ENCODE results near the gene SAMD14. TPM values are rescaled to one million over a fixed set of nuclear protein-coding genes. Genes with fewer than 3 reads are reported as not detected.

Gene SAMD14
- polyA plus RNA-seq, 1 donor: 16.1 TPM

DNA sequence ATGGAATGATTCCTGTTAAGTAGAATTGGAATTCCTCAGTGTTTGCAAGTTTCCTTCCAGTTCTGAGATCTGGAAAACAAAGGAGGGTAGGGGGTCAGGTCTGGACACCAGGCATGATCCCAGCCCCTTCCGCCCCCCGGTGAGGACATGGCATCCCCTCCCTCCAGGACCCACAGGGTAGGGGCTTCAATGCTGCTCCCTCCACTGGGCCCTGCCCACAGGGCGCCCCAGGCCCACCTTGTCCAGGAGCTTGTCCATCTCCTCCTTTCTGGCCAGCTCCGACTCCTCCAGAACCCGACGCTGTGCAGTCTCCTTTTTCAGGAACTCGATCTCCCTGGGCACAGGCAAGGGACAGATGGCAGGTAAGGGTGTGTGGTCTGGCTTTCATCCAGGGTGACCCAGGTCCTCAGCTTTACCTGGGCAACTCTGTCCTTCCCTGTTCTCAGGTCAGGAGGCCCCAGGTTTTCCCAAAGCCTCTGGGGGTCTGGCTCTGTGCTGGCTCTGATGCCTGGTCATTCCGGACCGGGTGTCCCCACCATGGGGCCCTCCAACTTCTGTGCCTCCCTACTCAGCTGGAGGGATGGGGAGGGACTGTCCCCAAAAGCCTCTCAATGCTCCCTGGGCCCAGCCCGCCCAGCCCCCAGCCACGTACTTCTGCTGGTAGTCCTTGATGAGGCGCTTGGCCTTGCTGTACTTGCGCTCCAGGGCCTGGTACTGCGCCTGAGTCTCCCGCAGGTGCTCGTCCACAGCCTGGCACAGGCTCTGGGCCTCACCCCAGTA lies 5.5 kb upstream of the SAMD14 start:
- no peak for DNase-seq

- DNase-seq: no peak
Observed at GRCh38 chr17:50134206-50135110, 4.5 kb upstream of the SAMD14 start.

DNA sequence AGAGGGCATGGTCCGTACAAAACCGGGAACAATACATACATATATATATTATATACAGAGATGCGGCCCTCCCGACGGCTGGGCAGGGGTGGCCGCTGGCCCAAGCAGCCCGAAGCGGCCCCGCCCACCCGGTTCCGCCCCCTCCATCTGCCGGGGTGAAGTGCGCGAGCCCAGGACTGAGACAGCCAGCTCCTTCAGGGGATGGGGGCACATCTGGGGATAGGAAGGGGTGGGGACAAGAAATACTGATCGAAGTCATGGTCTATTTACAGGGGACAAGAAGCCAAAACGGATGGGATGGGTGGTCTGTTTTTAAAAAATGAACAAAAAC lies 3.8 kb upstream of the SAMD14 start:
- no peak for DNase-seq

DNA sequence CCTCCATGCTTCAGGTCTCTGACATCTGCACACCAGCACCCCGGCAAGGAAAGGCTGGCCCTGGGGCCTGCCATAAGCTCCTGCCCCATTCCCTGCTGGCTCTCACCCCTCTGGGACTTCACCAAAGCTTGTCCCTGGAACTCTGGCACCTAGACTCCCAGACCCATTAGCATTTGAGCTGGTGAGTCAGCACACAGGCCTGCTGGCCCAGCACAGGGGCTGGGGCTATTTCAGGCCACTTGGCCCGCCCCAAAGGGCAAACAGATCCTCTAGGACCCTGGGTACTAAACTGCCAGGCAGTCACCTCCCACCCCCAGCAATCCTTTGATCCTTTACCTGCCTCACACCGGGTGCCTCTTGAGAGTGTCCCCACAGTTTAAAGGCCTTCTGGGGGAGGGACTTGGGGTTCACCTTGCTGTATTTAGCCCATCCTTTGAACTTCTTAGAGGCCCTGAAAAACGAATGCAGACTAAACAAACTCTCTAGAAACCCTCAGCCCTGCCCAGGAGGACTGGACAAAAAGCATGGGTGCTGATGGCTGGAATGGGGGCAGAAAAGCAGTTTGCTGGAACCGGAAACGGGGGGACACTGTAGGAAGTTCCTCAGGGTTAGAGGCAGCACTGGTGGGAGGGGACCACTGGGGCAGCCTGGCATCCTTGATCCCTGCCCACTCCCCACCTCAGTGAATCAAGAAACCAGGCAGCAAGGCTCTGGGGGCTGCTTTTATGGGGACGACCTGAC lies 3.2 kb upstream of the SAMD14 start:
- DNase-seq: no peak

- DNase-seq: no peak
Observed at GRCh38 chr17:50132104-50132794, 2.3 kb upstream of the SAMD14 start.

DNA sequence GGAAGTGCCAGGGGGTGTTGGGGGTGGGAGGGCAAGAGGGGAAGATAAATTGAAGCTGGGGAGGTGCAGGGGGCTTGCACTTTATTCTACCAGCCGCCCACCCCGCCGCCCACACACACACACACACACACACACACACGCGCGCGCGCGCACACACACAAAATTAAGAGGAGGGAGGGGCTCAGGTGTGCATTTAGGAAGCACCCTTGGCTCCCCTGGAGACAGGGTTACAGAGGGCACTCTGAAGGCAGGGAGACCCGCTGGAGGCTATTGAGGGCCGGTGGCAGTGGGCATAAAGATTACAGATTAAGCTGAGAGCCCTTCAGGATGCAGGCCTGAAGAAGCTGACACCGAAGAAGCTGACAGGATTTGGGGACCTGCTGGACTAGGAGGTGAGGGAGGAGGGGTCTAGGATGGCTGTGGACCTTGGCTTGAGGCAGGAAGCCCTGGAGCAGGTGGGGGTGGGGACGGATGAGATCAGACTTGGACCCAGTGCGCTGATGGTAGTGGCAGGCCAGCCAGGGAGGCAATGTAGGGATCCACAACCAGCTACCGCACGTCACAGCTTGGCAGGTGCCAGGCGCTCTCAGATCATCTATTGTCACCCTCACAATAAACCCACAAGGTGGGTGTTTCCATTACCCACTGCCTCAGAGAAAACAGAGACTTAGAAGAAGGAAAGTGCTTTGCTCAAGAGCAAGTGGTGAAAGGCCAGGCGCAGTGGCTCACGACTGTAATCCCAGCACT lies 772 bp upstream of the SAMD14 start:
- DNase-seq: no peak

GRCh38 chr17:50129353-50129727 lies 620 bp downstream of the SAMD14 start:
- no peak for DNase-seq

DNA sequence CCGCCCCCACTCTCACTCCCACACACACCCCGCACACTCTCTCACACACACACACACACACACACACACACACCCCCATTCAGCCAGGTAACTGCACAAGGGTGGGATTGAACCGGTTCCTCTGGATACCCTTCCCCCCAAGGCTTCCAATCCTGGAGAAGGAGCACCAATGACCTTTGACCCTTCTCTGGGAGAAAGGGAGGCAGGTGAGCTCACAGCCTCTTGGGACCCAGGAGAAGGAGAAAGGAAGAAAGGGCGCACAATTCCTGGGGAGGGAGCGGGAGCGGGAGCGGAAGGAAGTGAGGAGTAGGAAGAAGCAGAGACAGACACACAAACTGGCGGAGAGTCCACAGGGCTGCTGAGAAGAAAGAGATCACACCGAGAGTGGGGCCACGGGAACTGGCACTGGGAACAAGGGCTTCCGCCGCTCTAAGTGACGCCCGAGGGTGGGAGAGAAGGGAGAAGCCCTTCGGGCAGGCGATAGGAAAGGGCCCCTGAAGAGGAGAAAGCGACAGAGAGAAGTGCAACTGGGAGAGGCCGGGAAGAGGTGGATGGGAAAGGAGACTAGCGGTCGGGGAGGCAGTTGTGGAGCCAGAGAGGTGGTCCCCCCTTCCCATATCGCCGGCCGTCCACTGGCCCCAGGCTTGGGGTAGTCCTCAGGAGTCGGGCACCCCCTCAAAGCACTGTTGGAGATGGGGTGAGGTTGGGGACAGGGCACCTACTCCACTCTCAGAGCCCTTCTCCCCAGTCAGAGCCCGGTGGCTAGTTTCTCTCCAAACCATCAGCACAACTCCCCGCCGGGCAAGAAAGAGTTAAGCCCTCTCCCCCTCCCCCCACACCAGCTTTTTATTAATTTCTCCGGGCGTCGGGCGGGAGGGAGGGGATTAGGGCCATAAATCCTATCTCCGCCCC lies 1.3 kb downstream of the SAMD14 start:
- DNase-seq: no peak

DNA sequence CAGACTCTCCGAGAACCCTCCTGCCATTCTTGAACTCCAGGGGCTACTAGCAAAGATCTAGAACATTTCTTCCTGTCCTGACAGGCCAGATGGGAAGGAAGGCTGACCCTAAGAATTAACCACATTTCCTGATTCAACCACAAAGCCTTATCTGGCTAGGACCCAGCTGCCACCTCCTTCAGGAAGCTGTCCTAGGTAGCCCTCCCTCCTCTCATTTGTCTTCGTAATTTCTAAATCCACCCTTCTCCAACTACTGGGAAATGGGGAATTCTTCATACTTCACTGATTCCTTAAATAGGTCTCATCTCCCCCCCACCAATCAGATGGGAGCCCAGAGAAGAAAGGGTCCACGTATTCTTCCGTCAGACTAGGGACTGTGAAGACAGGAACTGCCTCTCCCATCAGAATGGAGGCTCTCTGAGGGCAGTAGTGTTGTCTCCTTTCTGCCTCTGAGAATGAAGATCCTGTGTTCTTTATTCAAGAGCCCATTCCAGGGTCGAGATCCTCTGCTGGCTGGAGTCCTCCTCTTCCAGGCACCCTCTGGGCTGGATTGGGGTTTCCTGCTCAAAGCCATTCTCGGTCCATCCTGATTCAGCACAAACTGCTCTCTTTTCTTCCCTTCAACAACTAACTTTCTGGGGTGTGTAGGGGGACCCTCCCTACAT lies 2.1 kb downstream of the SAMD14 start:
- DNase-seq: no peak

- no peak for DNase-seq
Observed at GRCh38 chr17:50125420-50125997, 4.5 kb downstream of the SAMD14 start.

DNA sequence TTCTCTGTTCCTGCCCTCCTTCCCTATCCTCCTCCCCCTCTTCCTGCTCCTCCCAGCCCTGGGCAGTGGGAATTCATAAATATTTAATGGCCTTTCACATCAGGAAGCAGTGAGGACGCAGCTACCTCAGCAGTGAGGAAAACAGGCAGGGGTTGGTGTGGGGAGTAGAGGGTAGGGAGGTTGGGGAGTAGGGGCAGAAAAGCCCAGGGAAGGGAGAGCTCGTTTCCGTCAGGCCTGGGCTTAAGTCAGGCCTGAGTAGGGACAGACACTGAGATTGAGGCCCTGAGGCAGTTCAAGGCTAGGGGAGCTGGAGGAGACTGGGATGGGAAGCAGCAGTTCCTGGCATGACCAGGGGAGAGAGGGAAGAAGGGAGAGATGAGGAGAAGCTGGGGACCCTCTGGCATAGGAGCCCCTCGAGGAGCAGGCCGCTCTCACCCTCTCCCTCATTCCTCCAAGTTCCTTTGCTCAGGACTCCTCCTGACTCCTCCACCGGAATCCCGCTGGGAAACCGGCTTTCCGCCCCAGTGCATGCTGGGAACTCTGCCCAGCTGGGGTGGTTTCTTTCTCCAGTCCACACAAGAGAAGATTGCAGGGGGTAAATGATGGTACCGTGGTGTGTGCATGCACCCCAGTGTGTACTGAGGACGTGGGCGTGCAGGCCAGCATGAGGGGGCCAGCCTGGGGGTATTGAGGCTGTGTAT lies 6.2 kb downstream of the SAMD14 start:
- DNase-seq: no peak

- no peak for DNase-seq
Observed at GRCh38 chr17:50122945-50123344, 7.0 kb downstream of the SAMD14 start.

DNA sequence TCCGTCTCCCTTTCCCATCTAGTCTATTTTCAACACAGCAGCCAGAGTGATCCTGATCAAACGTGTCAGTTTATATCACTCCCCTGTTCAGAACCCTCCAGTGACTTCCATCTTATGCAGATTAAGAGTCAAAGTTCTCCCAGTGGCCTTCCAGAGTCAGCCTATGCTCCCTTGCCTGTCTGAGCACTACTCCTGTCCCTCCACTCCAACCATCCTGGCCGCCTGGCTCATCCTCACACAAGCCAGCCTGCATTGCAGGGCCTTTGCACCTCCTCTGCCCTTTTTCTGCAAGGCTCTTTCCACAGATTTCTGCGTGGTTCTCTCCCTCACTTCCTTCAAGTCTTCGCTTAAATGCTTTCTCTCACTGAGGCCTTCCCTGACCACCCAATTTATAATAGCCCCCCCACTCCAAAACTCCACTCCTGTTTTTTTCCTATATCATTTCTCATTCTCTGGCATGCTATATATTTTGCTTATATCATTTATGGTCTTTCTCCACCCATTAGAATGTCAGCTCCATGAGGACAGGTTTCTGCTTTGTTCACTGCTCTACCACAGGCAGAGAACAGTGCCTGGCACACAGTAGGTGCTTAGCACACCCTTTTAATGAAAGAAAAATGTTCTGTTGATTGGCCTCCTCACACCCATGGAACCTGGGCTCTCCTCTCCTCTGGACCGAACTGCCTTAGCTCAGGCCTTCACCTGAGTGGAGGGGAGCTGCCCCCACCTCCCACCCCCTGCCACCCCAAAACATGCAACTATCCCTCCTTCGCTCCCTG lies 9.3 kb downstream of the SAMD14 start:
- no peak for DNase-seq

GRCh38 chr17:50118828-50119218 lies 11.1 kb downstream of the SAMD14 start:
- DNase-seq: no peak

DNA sequence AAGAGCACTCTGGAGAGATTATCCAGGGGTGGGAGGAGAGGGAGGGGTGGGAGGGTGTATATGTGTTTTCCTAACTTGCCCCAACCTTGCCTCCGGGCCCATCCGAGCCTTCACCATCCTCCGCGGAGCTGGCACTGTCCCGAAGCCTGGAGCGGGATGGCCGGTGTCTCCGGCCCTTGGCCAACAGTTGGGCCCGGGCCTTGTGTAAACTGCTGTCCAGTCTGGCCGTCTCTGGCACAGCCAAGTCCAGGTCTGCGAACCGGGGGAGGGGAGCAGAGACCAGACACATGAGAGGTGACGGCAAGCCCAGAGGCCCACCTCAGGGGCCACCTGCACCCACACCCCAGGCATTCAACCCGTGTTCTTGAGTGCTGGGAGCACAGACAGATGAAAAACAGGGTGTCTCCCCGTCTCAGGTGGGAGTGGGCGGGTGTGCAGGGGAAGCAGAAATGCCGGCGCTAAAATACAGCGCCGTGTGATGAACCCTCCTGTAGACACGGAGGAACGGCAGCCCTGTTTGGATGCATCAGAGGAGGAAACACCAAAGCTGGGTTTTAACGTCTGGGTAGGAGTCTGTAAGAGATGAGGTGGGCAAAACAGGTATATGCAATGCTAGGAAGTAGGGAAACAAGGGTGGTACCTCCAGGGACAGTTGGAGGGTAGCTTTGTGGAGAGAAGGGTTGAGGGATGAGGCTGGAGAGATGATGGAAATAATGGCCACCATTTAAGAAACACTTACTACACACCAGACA lies 11.7 kb downstream of the SAMD14 start:
- no peak for DNase-seq

- DNase-seq: no peak
Observed at GRCh38 chr17:50117202-50118051, 12.5 kb downstream of the SAMD14 start.

Data from left kidney (tissue), 2 donors.